Stimulated activated CD8-positive, alpha-beta memory T cell treated with anti-CD3 and anti-CD28 coated beads, Interleukin-4, amount 100 ng/mL, for 1 hour (primary cell): ENCODE data around the gene IGFN1.
A peak's percentile ranks its signal among the peaks of the same experiment; 100 is the strongest.
"Not testable (repeated sequence)": the region's sequence is repeated elsewhere in the genome, so short reads cannot be mapped to it uniquely, and the experiment has no call there.

Source experiments
- DNase-seq, 2 donors: peaks; one replicate each; pipeline ENCODE4 v3.0.0-alpha.2; 2020; ENCODE audit warnings: low read depth in 2 of 2, low spot score in 1 of 2

The IGFN1 gene

DNA sequence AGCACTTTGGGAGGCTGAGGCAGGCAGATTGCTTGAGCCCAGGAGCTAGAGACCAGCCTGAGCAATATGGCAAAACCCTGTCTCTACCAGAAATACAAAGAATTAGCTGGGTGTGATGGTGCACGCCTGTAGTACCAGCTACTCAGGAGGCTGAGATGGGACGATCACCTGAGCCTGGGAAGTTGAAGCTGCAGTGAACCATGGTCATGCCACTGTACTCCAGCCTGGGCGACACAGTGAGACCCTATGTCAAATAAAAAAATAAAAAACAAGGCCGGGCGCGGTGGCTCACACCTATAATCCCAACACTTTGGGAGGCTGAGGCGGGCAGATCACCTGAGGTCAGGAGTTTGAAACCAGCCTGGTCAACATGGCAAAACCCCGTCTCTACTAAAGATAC is 27.6 kb upstream of the IGFN1 start:
- DNase-seq, result not testable (repeated sequence)

DNA sequence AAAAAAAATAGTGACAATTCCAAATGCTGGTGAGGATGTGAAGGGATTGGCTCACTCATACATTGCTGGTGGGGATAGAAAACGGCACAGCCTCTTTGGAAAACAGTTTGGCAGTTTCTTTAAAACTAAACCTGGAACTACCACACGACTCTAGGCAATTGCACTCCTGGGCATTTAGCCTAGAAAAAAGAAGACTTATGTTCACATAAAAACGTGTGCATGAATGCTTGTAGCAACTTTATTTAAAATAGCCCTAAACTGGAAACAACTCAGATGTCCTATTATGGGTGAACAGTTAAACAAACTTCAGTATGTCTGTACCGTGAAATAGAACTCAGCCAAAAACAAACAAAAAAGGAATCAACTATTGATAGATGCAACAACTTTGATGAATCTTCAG is 26.9 kb upstream of the IGFN1 start:
- no peak for DNase-seq

DNA sequence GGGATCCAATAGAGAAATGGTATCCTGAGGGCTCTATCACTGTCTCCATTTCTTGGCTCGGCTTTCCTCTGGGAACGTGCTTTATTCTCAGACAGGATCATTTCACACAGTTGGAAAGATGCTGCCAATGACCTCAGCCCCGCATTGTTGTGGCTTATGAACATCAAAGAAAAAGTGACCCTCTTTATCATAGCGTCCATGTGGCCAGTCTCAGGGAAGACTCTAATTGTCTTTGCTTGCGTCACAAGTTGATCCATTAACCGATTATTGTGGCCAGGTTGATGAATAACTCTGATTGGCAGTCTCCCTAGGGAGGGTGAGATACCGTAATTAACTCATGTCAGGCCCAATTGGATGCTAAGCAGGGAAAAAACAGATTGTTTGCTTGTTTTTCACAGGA is 26.0 kb upstream of the IGFN1 start:
- DNase-seq, result no peak

DNA sequence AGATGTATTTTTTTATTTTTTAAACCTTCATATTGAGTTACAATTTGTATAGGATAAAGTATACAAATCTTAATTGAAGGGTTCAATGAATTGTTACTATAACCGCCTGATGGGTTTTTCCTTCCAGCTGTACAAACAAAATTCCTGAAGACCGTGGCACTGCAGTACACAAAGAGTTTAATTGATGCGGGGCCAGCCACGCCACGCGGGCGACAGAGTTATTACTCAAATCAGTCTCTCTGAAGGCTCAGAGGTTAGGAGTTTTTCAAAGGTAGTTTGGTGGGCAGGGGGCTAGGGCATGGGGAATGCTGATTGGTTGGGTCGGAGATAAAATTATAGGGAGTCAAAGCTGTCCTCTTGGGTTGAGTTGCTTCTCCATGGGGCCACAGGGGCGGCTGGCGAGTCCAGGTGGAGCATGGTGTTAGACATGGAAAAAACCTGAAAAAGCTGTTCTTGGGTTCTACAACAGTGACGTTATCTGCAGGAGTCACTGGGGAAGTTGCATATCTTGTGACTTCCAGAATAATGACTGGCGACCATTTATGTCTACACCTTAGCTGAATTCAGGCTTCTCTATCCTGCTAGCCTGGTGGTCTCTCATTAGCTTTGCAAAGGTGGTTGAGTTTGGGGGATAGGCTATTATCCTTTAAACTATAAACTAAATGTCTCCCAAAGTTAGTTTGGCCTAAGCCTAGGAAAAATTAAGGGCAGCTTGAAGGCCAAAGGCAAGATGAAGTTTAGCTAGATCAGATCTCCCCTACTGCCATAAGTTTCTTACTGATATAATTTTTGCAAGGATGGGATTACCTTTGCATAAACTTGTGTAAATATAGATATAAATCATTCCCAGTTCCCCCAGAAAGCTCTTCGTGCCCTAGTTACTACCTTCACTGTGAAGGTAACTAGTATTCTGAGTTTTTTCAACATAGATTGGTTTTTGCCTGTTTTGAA is 23.3 kb upstream of the IGFN1 start:
- DNase-seq, result no peak

DNA sequence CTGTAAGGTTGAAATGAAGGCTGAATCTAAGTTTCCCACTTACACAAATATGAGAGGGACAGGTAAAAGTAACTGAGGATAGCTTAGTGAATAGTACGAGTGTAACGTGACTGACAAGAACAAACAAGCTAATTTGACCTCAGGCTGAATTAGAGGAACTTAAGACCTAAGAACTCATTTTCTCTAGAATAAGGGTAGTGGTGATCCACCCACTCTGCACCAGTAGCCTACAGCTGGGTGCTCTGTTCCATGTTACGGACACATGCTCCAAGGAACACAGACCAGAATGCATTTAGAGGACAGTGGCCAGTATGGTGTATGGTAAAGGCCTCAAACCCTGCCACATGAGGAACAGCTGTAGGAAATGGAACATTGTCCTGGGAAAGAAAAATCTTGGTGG is 21.4 kb upstream of the IGFN1 start:
- no peak for DNase-seq

DNA sequence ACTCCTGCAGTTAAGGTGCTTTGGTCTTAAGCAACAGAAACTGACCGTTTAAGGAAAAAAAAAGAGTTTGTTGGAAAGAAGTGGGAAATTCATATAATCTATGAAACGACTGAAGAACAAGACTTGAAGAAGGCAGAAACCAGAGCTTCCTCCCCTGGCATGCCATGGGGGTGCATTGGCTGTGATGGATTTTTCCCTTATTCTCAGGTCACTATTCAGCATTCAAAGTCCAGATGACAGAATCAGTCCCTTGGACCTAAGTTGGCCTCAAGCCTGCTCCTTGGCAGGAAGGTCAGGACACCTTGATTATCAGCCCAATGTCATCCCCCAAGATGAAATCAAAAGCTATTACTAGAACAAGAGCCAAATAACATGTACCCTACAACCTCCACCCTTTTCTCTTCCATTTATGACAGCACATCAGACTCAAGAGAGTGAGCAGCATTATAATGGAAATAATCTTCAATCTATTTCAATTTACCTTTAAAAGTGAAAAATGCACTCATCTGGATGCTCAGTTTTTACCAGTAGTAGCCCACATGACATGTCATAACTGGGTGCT is 20.6 kb upstream of the IGFN1 start:
- no peak for DNase-seq

DNA sequence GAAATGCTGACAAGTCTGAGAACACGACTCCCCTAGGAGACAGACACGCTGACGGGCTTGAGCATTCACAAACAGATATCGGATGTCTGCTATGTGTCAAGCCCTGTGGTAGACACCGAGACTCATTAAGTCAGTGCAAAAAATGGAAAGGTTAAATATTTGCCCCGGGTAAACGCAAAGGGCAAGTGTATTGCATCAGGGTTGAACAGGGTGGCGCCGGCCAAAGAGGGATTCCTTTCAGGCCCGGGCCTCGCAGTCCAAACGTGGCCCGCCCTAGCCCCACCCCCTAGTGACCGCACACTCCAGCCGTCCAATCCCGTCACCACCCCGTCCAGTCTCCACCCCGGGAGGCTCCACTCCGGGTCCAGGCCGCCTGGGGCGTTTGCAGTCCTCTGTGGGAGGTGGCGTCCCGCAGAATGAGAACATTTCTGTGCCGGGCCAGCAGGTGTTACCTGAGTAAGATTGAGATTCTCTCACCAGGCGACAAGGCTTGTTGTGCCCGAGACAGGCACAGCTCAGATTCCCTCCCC is 20.0 kb upstream of the IGFN1 start:
- DNase-seq, result peak; percentile 24 to 42

DNA sequence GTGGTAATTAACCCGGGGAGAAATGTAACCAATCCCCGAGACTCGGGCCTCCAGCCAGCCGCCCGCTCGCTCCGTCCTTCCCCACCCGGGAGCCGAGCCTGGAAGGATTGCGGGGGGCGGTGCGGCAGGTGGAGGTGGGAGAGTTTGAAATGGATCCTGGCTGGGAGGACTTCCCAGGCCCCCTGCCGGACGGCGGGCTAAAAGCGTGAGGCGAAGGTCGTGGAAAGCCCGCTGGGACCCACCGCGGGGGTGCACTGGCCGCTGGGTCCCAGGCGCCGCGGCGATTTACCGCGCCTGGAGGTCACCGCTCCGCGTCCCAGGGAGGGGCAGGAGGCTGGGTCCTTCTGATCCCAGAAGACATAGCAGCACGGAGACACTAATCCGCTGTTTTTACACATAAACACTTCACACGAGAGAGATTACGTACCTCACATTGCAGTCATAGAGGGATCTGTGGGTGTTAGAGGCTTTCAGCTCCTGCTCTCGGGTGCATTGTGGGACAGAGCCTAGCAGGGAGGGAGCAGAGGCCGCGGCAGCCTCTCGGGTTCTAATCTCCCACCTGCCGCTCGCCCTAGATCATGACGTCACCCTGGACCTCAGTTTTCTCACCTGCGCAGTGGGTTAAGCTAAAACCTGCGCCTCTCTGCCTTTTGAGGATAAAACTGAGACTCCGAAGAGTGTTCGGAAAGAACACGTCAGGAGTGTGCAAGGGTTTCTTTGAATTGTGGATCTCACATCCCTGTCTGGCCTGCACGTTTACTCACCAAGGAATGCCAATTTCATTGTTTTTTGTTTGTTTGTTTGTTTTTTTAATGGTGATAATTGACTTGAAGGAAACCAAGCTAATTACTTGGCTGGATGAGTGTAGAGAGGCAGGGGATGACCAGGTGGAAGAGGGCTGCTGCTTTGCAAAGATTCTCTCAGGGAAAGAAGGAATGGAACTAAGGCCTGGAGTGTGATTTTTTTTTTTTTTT is 19.3 kb upstream of the IGFN1 start:
- DNase-seq, result no peak

DNA sequence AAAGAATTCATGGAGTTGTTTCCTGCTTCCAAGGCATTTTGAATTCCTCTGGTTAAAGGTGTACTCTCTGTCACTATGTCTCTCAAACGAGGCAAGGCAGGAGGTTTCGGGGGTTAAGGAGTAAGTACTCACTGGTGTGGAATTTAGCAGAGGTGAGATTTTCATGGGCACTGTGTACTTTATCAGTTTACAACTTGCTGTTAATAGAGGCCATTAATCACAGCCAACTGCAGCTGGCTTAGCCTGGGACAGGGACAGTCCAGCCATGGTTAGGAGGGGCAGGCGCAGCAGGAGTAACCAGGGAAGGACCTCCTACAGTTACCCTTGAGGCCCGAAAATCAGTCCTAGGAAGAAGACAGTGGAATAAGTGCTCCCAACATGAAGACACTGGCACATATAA is 18.3 kb upstream of the IGFN1 start:
- no peak for DNase-seq

DNA sequence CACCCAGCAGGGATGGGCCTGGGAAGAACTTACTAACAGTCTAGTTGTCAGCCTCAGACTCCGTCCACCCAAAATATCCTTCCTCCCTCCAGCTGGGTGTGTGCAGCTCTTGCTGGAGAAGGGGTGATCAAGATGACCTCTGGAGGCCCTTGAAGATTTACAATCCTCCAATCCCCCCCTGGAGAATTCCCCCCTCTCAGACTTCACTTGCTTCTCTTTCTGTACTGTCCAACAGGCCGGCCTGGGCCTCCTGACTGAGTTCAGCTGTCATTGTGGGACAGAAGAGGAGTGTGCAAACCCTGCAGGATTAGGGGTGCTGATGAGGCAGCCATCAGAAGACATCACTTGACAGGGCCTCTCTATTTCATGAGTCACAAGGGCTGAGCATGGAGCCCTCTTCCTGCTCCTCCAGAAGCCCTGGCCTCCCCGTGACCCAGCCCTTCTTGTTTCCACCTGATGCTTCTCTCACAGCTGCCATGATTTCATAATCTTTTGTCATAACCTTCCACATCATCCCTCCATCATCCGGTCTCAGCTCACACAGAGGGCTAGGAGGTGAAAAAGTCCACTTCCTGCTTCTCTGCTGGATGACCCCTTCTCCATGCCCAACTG is 17.5 kb upstream of the IGFN1 start:
- DNase-seq, result no peak

DNA sequence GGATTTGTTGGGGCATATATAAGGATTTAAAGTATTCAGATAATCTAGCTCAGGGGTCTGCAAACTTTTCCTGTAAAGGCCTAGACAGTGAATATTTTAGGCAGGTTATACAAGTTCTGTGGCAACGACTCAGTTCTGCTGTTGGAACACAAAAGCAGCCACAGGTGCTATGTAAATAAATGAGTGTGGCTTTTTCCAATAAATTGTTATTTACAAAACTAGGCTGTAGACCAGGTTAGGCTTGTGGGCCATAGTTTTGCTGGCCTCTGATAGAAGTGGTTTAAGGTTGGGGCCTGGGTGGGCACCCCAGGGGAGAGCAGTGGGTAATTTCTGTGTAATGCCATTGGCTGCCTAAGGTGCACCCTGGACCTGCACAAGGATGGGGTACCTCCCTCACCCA is 16.9 kb upstream of the IGFN1 start:
- DNase-seq, result no peak

DNA sequence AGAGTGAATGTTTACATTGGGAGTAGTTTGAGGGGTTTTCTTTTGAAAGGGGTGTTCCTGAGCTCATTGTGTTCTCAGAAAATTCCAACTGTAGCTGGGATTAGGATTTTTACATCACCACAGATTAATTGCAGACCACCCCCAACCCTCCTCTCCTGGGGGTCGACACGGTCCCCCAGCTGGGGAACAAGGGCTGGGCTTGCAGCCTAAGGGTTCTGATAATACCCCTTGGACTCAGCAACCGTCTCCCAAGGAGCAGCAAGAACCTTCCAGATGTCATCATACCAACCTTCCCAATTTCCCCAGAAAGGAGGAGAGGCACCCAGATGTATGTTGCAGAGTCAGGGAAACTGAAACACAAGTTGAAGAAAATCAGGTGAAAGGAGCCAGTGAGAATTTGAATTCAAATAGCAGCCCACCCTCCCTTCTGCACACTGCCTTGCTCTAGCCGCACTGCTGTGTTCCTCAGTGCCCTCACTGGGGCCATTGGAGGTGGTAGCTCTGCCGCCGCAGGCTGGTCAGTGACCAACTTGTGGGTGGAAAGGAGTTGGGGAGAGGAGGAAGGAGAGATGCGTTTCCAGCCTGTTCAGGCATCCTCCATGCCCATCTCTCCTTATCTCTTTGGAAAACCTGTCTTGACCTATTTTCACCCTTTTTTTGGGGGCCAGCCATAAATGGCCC is 14.7 kb upstream of the IGFN1 start:
- no peak for DNase-seq

DNA sequence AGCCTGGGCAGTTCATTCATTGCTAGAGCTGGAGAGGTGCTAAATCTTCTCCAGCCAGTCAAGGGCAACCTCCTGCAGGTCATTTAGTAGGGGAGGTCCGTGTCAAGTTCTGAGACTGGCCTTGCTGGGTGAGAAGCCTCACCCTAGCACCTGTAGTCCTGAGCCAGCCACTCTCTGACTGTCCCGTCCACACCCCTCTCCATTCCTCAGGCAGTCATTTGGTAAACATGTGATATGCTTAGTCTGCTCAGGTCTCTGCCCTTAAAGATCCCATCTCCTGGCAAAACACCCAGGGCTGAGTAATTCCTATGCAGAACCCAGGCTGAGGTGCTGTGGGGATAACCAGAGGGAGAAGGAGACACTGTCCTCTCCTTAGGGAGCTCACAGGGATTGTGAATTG is 13.7 kb upstream of the IGFN1 start:
- DNase-seq, result no peak

DNA sequence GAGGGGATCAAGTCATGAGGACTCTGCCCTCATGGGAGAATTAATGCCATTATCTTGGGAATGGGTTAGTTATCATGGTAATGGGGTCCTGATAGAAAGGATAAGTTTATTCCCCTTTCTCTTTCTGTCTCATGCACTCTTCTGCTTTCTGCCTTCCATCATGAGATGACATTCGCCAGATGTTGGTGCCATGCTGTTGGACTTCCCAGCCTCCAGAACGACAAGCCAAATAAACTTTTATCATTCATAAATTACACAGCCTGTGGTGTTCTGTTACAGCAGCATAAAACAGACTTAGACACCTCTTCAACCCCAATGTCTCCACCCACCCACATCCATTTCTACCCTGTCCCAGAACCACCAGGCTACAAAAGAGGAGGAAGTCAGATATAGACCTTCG is 11.9 kb upstream of the IGFN1 start:
- DNase-seq, result no peak

DNA sequence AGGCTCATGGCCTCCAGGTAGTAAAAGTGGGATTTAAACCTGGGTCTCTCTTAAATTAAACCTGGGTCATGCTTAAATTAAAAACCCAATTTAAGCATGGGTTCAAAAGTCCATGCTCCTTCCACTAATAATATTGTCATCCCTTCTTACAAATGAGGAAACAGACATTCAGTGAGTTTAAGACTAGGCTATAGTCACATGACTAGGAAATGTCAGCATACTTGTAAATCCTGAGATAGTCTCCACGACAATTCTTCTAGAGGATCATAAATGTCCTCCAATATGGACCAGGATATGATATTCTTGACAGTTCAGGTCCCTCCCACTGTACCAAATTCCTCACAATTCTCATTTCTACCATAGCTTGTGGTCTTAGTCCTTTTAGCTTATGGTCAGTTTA is 10.5 kb upstream of the IGFN1 start:
- no peak for DNase-seq

DNA sequence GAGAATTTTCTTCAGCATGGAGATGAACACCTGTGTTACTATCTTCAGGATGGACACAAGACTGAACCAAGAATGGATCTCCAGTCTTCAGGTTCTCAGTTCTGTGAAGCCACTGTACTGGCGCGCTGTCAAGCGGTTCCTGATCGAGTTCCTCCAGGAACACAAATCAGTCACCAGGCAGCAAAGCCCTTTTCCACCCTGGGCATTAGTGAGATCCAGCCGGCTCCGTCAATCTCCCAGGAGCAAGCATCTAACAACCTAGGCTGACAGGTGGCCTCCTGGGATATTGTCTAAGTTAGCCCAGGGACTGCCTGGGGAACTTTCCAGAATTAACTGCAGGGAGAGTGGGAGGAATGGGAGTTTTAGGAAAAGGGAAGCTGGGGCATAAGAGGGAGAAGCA is 9.7 kb upstream of the IGFN1 start:
- no peak for DNase-seq

DNA sequence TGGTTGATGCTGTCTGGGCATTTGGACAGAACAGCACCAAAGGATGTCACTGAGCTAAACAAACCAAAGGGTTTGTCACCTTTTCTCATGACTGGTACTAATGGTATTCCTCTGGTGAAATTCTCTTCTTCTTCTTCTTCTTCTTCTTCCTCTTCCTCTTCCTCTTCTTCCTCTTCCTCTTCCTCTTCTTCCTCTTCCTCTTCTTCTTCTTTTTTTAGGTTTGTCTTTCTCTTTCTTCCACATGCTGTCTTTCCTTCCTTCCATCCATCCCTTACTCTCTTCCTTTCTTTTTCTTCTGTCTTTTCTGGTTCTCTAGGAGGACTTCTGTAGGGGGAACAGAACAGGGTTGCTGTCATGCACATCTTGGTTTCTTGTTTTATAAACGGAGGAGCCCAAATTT is 9.3 kb upstream of the IGFN1 start:
- no peak for DNase-seq

DNA sequence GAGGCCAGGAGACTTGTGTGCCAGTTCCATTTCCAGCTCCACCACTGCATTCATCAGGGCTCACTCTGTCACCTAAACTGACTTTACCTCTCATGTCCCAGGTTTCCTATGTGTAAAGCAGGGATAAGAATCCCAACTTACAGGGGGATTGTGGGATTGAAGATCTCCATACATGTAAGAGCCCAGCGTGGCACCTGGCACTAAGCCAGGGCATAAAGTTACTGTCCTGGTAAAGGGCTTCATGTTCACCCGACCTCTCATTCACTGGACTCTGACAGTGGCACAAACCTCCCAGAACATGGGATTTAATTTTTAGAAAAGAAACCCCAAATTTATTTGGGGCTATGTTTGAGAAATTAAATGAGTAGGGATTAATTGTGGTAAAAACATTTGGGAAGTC is 8.9 kb upstream of the IGFN1 start:
- DNase-seq, result no peak

DNA sequence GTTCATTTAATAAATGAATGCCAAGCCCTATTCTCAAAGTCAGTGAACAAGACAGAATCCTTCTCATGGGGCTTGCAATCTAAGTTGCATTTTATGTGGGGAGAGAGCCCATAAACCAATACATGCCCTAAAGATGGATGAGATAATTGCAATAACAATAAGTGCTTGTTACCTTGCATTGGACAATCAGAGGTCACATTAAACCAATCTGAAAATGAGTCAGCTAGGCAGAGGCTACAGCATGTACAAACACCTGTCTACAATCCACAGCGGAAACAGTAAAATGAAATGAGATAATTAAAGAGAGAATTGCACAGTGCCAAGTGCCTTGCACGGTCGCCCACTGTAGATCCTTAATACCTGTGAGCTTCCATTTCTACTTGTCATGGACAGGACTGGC is 7.4 kb upstream of the IGFN1 start:
- DNase-seq, result no peak

DNA sequence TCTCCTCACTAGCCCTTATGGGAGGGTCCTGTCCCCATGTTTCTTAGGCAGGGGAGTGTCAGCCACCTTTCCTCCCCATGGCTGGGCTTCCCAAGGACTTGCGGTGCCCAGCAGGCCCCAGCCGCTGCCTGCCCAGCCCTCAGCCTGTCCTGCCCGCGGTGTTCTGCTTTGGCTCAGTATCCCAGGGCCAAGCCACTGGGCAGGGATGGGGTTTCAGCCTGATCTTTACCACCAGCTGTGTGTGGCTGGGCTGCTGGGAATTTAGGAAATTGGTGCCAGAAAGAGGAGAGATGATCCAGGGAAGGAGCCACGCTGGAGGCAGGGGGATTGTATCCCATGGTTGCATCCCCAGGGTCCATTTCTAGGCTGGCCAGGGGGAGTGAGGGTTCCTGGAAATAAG is 6.9 kb upstream of the IGFN1 start:
- DNase-seq, result no peak
